TTC549 (cell line): ENCODE results near the gene OXNAD1.
A peak's percentile ranks its signal among the peaks of the same experiment; 100 is the strongest.

Experiments
- FAIRE-seq: peaks from 2 replicates; lab custom pipeline; 2012; peaks lifted over from hg19 to GRCh38; lab: Jason Lieb, UNC

OXNAD1 gene, protein sequence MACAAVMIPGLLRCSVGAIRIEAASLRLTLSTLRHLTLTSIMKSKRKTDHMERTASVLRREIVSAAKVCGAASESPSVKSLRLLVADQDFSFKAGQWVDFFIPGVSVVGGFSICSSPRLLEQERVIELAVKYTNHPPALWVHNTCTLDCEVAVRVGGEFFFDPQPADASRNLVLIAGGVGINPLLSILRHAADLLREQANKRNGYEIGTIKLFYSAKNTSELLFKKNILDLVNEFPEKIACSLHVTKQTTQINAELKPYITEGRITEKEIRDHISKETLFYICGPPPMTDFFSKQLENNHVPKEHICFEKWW

DNA sequence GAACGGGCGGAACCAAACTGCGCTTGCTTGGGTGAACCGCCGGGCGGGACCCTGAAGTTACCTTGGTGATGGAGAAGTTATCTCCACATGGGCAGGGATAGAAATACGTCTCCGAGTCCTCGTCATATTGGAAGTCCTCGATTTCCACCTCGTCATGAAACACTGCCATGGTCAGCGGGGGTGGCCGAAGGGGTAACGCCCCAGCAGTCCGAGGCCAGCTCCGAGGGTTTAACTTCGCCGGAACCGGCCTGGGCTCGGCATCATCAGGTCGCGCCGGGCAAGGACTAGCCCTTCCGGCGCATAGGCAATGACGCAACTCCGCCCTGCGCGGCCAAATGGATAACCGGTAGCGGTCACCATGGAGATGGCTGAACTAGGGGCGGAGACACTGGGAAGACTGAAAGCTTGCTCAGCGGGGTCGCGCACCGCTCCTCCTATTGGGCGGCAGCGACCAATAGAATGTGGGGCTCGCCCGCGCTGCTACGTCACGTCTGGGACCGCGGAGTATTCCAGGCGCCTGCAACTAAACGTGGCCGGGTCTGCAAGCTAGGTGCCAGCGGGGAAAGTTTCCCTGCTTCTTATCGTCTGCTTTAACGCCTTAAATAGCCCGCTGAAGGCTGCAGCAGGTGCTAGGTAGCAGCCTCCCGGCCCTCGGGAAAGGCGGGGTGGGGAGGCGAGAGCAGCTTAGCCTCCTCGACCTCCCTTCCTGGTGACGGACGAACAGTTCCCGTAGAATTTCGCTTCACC lies at the start of gene OXNAD1, which contains the start of gene DPH3:
Gene OXNAD1, plus strand, starts transcription at position 505 of the 747 bp plus-strand sequence. CDS start 5,741 bp downstream, outside the sequence.
Gene DPH3, minus strand, starts transcription at position 236 of the 747 bp plus-strand sequence. Its CDS starts 67 bp downstream, at position 169.
- peak; percentile 94 for FAIRE-seq

DNA sequence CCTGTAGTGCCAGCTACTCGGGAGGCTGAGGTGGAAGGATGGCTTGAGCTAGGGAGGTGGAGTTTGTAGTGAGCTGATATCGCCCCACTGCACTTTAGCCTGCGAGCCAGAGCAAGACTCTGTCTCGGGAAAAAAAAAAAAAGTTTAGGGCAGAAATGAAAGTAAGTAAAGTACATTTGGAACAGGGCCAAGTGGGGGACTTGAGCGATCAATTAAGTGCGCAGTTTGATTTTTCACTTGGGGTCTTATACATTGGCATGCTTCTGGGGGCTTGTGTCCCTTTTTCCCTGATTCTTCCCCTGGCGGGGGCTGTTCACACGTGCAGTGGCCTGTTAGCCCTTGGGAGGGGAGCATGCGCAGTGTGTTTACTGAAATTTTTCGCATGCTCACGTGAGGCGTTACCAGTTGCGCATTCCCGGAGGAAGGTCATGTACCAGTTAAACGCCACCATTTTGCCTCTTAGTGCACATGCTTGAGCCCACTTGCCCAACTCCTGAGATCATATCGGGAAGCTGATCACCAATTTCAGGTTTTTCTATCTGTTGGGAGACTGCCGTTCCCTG lies 48.6 kb upstream of the OXNAD1 start:
- FAIRE-seq, result no peak

DNA sequence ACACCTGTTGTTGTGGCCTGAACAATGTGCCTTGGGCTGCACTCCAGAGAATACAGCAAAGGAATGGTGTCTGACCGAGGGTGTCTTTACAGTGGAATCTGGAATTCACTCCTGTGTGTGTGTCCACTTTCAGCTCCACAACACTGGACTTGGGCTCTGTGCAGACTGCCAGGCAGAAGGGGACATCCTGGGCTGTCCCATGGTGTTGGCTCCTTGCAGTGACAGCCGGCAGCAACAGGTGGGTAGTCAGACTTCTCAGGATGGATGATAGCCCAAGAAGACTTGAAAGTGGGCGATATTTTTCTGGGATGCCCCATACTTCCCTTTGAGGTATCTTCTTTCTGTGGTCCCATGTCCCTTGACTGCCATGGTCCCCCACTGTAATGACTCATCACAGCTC lies 45.2 kb upstream of the OXNAD1 start:
- FAIRE-seq, result no peak

DNA sequence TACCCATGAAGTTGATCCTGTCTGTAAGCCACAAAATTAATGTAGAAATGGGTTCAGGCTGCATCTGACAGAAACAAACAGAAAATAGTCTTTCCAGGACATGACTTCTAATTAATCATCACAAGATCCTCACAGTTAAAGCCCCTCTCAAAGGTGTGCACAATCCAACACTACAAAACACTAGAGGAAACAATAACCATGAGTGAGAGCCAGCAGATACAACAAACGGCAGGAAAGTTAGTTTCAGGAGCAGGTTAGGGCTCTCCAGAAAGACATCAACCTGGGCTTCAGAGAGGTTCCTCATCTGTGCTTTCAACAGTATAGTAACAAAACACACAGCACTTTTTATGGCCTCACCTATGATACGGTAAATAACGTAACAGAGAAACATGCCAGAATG lies 43.0 kb upstream of the OXNAD1 start:
- no peak for FAIRE-seq

DNA sequence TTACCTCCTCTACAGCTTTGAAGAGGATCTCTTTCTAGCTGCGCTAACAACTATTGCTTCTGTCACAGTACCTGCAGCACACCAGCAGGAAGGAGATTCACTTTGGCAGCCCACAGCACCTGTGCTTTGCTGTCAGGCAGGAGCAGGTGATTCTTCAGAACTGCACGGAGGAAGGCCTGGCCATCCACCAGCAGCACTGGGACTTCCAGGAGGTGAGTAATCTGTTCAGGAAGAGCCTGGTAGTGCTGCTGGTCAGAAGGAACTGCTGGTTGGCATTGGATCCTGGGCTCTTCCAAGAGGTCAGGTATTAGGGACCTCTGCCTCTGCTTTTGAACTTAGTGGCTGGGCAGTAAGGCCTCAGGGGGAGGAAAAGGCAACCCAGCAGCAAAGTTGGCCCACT lies 42.5 kb upstream of the OXNAD1 start:
- no peak for FAIRE-seq

DNA sequence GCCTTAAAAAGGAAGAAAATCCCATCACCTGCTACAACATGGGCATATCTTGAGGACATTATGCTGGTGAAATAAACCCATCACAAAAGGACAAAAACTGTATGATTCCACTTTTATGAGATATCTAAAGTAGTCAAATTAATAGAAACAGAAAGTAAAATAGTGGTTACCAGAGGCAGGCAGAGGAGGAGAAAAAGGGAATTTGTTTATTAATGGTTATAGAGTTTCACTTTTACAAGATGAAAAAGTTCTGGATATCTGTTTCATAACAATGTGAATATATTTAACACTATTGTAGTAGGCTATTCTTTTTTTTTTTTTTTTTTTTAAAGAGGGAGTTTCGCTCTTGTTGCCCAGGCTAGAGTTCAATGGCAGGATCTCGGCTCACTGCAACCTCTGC lies 40.7 kb upstream of the OXNAD1 start:
- no peak for FAIRE-seq

DNA sequence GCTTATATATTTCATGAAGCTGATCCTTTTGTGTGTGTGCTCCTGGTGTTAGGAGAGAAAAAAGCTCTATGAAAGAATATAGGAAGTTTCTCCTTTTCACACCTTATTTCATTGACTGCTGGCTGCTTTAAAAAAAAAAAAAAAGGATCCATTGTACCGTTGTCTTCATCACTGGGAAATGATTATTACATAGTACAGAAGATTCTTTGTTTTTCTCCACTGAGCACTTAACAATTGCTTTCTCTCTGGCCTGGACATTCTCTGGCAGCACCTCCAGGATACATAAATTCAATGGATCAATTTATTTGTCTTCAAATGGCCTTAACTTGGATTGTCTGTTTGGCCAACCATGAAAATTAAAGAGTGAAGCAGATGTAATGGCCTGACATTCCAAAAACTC lies 37.4 kb upstream of the OXNAD1 start:
- FAIRE-seq, result no peak

DNA sequence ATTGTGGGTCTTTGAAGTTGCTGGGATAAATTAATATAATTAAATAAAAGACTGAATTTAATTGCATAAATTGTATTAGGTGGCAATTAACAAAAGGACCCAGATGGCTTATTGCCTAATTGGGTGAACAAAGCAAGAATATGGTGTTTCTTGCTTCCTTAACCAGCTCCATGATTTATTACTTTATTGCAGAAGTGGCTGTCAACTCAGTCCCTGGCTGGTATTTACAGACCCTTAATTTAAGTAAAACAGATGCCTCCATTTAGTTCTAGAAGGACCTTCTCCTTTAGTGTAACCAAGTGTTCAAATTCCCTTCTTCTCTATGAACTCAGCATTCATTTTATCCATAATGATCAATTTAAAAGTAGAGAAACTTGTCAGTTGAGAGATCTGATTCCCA lies 35.3 kb upstream of the OXNAD1 start:
- FAIRE-seq, result no peak

DNA sequence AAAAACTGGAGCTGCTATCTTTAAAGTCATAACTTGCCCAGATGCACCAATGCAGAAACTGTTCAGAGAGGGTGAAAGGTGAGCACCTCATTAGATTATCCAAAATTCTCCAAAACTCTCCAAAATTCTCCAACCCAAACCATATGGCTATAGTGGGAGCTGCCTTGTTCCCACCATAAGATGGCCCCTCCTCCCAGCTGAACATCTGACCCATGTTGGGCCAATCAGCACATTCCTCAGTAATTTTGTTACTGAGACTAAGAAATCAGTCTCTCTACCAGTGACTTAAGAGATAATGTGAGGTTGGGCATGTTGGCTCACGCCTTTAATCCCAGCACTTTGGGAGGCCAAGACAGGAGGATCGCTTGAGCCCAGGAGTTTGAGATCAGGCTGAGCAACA lies 33.0 kb upstream of the OXNAD1 start:
- FAIRE-seq, result no peak

DNA sequence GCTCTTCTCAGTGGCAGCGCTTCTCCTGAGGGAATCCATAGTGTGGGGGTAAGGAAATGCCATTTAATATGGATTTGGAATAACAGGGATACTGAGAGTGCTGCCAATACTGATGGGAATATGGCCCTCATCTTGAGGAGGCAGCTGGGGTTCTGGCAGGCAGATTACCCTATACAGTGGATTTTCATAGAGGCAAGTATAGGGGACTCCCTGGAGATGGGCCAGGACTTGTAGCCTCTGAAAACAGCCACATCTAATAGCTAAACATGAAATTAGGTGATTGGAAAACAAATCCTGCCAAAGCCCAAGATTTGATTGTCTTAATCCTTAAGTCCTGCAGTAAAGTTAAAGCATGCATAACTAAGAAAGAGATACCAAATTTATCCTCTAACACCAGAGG lies 31.2 kb upstream of the OXNAD1 start:
- FAIRE-seq, result no peak

DNA sequence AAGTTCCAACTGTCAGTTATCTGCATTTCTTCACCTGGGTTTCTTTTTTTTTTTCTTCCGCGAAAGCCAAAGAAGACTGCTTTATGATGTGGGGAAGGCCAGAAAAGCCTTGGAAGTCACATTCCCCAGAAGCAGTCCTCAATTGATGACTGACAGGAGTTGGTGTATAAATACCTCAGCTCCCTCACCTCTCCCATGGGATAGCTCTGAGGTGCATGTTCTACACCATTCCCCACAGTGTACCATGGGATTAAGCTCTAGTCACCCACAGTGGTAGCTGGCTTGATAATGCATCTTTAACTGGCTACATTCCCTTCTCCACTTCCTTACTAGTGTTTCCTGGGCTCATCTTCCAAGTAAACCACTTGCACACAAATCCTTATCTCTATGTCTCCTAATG lies 30.7 kb upstream of the OXNAD1 start:
- no peak for FAIRE-seq

DNA sequence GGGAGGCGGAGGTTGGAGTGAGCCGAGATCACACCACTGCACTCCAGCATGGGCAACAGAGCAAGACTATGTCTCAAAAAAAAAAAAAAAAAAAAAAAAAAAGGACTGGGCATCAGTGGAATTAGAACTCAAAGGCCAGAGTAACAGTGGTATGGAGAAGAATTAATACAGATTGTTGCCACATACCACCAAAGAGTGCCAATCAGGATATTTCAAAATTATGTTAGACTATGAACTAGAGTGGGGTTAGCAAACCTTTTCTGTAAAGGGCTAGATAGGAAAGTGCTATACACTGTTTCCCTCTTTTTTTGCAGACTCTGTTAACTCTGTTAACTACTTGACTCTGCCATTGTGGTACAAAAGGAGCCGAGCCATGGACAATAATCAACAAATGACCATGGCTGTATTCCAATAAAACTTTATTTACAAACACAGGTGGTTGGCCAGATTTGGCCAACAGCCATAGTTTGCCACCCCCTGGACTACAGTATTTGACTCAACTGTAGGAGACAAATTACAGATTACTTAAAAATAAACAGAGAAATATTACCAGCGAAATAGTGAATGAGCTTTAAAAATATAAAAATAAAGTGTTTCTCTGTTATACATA lies 28.9 kb upstream of the OXNAD1 start:
- FAIRE-seq, result no peak

DNA sequence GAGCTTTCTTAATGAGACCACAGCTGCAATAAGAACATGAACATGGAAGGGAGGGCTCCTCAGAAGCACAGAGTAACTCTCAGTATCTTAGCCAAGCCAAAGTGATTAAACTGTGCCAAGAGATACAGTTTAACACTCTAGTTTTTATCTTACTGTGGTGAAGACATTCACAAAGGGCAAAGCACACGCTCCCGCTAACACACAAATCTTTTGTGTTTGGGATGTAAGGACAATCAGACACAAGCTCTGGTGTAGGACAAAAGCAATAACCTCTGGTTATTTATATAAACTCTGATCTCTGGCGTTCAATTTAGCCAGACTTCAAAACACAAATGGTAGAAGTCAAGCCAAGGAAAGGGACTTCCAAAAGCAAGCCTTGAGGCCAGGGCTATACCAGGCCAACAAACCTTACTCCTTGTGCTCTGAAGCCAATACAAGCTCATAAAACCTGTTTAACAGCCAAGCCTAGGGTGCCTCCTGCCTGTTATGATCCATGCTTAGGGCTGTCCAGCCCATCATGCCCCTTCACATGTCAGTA lies 28.1 kb upstream of the OXNAD1 start:
- FAIRE-seq, result no peak

DNA sequence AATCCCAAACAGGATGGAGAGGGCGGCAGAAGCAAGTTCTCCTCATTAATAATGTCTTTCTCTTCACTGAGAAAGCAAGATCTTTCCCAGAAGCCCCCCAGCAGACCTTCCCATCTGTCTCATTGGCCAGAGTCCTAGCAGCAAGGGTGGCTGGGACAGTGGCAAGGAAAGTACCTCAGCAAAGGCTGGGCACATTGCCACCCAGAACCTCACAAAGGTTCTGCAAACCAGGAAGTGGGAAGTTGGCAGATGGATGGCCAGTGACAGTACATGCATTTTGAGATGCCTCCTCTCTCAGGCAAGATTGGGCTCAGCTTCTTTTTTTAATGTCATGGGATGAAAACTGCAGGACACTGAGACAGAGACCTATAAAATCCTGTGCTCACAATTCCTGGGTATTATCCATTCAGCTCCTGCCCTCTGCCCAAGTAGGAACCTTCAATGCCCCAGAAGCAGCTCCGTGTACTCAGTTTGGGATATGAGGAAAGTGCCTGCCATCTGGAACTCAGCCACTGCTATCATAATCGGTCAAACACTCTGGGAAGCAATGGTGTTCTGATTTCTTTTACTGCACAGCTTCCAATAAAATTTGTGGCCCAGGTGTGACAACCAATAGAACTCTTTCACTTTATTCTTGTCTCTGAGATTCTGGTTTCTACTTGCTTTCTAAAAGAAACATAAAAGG lies 25.8 kb upstream of the OXNAD1 start:
- FAIRE-seq, result no peak

DNA sequence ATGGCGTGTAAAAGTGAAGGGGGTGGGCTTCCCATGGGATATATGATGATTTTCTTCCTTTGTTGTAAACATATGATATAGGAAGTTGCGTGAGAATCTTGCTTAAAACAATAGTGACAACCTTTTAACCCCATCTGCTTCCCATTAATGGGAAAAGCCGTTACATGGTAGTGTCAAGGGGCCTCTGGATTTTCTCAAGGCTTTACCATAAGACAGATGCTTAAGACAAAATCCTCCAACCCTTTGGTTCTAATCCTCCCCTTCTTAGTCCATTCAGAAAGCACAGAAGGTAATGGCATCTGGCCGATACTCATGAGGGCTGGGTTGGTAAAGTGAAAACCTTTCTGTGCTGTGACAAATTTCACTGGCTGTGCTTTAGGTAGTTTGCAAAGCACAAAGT lies 25.2 kb upstream of the OXNAD1 start:
- no peak for FAIRE-seq

DNA sequence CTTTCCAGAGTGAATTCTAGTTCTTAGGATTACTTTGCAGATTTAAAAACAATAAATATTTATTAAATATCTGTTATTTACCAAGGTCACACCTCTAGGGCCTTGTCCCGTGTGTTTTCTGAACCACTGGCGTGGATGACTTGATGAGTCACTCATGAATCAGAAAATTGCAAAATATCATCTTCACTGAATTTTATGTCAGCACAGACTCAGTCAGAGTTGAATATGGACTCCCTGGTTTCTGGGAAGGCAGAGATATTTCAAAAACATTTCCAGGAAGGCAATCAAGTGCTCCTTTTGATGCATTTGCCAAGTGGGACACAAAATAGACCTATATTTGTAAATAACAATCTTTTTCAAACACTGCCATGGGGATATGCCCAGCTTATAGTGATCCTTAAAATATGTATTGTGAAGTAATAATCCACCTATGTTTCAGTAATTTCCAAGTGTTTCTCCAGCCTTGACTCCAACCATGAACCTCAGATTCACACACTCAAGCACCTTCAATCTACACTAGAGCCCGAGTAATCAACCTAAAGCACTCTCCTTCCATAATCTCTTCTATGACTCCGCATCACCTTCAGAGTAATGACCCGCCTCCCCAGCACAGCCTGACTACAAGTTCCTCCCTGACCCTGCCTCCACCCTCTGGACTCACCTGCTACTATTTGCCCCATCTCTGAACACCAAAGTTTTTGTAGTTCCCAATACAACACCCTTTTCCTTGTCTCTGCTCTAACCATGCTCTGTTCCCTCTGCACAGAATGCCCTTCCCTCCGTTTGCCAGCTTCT lies 24.6 kb upstream of the OXNAD1 start:
- FAIRE-seq, result no peak

DNA sequence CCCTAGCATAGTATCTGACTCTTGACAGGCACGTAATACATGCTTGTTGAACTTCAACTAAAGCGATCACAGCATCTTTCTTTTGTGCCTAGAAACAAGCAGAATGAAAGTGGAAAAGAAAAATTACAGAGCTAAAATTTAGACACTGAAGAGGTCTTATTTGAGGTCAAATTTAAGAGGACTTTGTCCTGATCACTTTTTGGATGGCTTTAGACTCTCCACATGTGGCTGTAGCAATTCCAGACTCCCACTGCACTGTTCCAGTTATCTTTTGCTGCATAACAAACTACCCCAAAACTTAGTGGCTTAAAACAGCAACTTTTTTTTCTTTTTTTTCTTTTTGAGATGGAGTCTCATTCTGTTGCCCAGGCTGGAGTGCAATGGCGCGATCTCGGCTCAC lies 23.8 kb upstream of the OXNAD1 start:
- FAIRE-seq, result no peak

DNA sequence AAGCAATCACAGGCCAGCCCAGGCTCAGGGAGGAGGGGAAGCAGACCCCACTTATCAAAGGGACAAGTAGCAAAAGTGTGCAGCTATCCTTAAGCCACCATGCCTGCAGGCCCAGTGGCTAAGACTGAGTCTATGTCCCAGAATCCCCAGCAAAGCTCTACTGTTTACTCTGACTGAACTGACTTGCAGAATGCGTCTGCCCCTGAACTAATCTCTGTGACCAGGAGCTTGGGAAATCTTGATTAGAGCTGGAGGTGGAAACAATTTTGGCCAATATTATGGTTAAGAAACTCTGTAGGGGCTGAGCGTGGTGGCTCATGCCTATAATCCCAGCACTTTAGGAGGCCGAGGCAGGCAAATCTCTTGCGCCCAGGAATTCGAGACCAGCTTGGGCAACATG lies 22.8 kb upstream of the OXNAD1 start:
- FAIRE-seq, result no peak

DNA sequence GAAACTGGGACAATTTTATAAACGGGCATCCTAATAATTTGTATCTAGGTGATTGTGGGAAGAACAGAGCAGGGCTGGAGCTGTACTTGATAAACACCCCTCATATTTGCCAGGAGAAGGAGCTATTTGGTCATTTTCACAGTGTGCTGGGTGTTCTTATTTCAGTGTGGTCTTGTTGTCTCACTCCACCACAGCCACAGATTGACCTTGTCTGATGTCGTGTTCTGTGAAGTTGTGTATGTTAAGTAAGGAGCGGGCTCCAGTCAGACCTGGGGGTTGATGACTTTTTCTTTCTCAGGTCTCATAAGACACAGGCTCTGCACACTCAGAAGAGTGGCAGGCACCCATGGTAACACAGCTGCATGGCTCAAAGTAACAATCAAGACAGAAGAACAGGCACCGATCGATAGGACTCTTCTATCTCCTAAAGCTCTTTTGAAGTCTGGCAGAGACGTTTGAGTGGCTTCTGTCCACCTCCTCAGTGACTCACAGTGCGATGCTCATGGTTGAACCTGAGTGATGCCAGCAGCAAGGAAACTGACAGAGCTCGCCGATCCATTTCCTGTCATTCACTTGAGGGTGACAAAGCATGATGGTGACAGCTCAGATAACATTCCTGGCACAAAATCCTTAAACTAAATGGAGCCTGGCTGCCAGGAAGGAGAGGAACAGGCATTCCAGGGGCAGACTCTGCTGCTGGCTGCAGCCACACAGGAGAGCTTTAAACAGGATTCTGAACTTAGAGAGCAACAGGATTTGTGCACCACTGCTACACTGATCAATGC lies 21.1 kb upstream of the OXNAD1 start:
- no peak for FAIRE-seq

DNA sequence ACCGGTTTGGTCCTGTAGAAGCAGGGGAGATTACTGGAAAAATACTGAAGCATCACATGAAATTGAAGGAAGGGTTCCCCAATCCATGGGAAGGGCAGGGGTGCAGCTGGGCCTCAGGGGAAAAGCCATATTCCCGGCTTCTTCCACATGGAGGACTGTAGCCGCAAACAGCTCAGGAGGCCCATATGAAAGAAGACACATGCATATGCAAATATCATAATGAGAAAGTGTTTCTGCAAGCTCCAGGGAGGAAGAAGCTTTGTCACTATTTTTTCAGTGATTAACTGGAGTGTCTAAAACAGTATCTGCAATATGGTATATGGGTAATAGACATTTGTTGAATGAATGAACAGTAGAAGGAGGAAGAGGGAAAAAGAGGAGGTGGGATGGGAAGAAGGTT lies 19.4 kb upstream of the OXNAD1 start:
- FAIRE-seq, result no peak
